Neural progenitor cell (in vitro differentiated cells): Measurements from ENCODE around the gene ADAMTS20. TPM values are rescaled to one million over a fixed set of nuclear protein-coding genes. Genes with fewer than 3 reads are reported as not detected.

Experiments used
- DNase-seq: peaks from one replicate; pipeline ENCODE4 v3.0.0-alpha.2; 2016; ENCODE audit warnings: low spot score
- H2AFZ ChIP-seq: fragments of 200-600 bp; sonication (generic); replicated peaks from 2 replicates; pipeline ENCODE4 v1.6.1; 2016; ENCODE audit warnings: antibody characterized with exemption
- H3F3A ChIP-seq: fragments of 200-600 bp; sonication (generic); 2 replicates; pipeline ENCODE4 v1.6.1; 2016; ENCODE audit warnings: antibody characterized with exemption, low read depth
- H3K27ac ChIP-seq: fragments of 200-600 bp; sonication (generic); 2 replicates; pipeline ENCODE4 v1.5.1; 2016; ENCODE audit warnings: mild to moderate bottlenecking
- H3K27me3 ChIP-seq: fragments of 200-600 bp; sonication (generic); 2 replicates; pipeline ENCODE4 v1.6.1; 2016; ENCODE audit warnings: mild to moderate bottlenecking, moderate library complexity
- H3K36me3 ChIP-seq: fragments of 200-600 bp; sonication (generic); 2 replicates; pipeline ENCODE4 v1.5.1; 2016
- H3K4me1 ChIP-seq: fragments of 200-600 bp; sonication (generic); 2 replicates; pipeline ENCODE4 v1.6.1; 2016; ENCODE audit warnings: mixed run types
- H3K4me2 ChIP-seq: fragments of 200-600 bp; sonication (generic); 2 replicates; pipeline ENCODE4 v1.6.1; 2016
- H3K4me3 ChIP-seq: fragments of 200-600 bp; sonication (generic); 2 replicates; pipeline ENCODE4 v1.5.1; 2016
- H3K79me2 ChIP-seq: fragments of 200-600 bp; sonication (generic); 2 replicates; pipeline ENCODE4 v1.6.1; 2016; ENCODE audit warnings: low read depth
- H3K9ac ChIP-seq: fragments of 200-600 bp; sonication (generic); 2 replicates; pipeline ENCODE4 v1.6.1; 2016
- H3K9me3 ChIP-seq: fragments of 200-600 bp; sonication (generic); 2 replicates; pipeline ENCODE4 v1.5.1; 2016; ENCODE audit warnings: low read depth
- H4K20me1 ChIP-seq: fragments of 200-600 bp; sonication (generic); 2 replicates; pipeline ENCODE4 v1.6.1; 2016; ENCODE audit warnings: low read depth
- H3K27ac Mint-ChIP-seq: 3 replicates; pipeline ENCODE4 v1.8.0; 2021; ENCODE audit warnings: mixed read lengths
- H3K27me3 Mint-ChIP-seq: 2 replicates; pipeline ENCODE4 v1.8.0; 2022; ENCODE audit warnings: low read depth, mild to moderate bottlenecking, inconsistent platforms, moderate library complexity, mixed read lengths; ENCODE audit not compliant: insufficient read depth
- H3K36me3 Mint-ChIP-seq: 3 replicates; pipeline ENCODE4 v1.8.0; 2021; ENCODE audit warnings: mixed read lengths
- H3K4me1 Mint-ChIP-seq: 3 replicates; pipeline ENCODE4 v1.8.0; 2021; ENCODE audit warnings: mixed read lengths
- H3K4me3 Mint-ChIP-seq: 3 replicates; pipeline ENCODE4 v1.8.0; 2021; ENCODE audit warnings: mild to moderate bottlenecking, moderate library complexity, mixed read lengths
- H3K9me3 Mint-ChIP-seq: 3 replicates; pipeline ENCODE4 v1.8.0; 2020; ENCODE audit warnings: mixed read lengths
- EZH2 ChIP-seq: fragments of 200-600 bp; sonication (generic); IDR thresholded peaks from 2 replicates; pipeline ENCODE4 v1.6.1; 2017; ENCODE audit warnings: antibody characterized with exemption, mild to moderate bottlenecking, moderate library complexity
- EZH2phosphoT487 ChIP-seq: fragments of 200-600 bp; sonication (generic); IDR thresholded peaks from 2 replicates; pipeline ENCODE4 v1.6.1; 2017; ENCODE audit warnings: antibody characterized with exemption
- total RNA-seq: library from RNA; depleted of rRNA; stranded (reverse); fragments of >200 nt; gene quantifications from 2 replicates; pipeline ENCODE4 v1.2.3, GENCODE V29; 2015; ENCODE audit warnings: low replicate concordance
- TF ChIP-seq, protein P1 (sequence below): fragments of 200-600 bp; sonication (generic); IDR thresholded peaks from 2 replicates; pipeline ENCODE4 v1.5.1; 2017; ENCODE audit warnings: antibody characterized with exemption, mild to moderate bottlenecking

The ADAMTS20 gene
- total RNA-seq, 1 donor from 2014 or later = 10.9 TPM

DNA sequence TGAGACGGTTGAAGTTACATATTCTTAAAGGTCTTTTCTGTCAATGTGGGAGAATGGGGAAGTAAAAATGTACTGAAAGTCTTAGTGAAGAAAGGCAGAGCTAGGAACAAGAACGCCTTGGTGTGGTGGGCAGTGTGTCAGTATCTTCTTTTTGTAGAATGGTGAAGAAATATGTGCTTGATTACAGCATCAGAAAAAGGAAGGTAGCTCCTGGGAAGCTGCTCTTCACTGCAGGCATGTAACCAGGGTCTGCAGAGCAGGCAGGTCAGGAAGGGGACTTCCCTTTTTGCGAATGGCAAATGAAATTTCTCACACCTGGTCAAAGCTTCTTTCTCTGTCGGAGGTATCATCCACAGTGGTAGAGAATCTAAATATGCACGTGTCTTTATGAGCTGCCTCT, 226.2 kb downstream of the ADAMTS20 start:
- Histone ChIP-seq H2AFZ (no peak overlapping the region), H3K27ac (no peak overlapping the region), H3K4me3 (no peak overlapping the region), H3K79me2 (no peaks in the 10 kb centered on the region), H3K27me3 (no peaks in the 10 kb centered on the region), H3F3A (no peaks in the 10 kb centered on the region), H3K4me1 (no peaks in the 10 kb centered on the region), H3K4me2 (no peak overlapping the region), H3K9me3 (no peaks in the 10 kb centered on the region), H3K9ac (no peak overlapping the region), H4K20me1 (no peaks in the 10 kb centered on the region), H3K36me3 (no peaks in the 10 kb centered on the region)
- no peaks in the 10 kb centered on the region for H3K4me1 Mint-ChIP-seq
- no peak for TF ChIP-seq EZH2phosphoT487
- TF ChIP-seq, protein P1, sequence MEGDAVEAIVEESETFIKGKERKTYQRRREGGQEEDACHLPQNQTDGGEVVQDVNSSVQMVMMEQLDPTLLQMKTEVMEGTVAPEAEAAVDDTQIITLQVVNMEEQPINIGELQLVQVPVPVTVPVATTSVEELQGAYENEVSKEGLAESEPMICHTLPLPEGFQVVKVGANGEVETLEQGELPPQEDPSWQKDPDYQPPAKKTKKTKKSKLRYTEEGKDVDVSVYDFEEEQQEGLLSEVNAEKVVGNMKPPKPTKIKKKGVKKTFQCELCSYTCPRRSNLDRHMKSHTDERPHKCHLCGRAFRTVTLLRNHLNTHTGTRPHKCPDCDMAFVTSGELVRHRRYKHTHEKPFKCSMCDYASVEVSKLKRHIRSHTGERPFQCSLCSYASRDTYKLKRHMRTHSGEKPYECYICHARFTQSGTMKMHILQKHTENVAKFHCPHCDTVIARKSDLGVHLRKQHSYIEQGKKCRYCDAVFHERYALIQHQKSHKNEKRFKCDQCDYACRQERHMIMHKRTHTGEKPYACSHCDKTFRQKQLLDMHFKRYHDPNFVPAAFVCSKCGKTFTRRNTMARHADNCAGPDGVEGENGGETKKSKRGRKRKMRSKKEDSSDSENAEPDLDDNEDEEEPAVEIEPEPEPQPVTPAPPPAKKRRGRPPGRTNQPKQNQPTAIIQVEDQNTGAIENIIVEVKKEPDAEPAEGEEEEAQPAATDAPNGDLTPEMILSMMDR = no peak
- TF ChIP-seq EZH2 = no peak
- no peak overlapping the region for H3K27ac Mint-ChIP-seq
- no peaks in the 10 kb centered on the region for H3K36me3 Mint-ChIP-seq
- DNase-seq = no peak
- no peak overlapping the region for H3K4me3 Mint-ChIP-seq
- no peaks in the 10 kb centered on the region for H3K27me3 Mint-ChIP-seq
- peaks cover 17% of the 10 kb centered on the region for H3K9me3 Mint-ChIP-seq

- H3K4me3 Mint-ChIP-seq = no peak overlapping the region
- H2AFZ ChIP-seq = no peak overlapping the region
These were observed 231.7 kb downstream of the ADAMTS20 start for GRCh38 chr12:43320281-43320680.

GRCh38 chr12:43318021-43318420, 234.0 kb downstream of the ADAMTS20 start:
- no peak overlapping the region for H2AFZ ChIP-seq
- H4K20me1 ChIP-seq = no peaks in the 10 kb centered on the region
- H3K36me3 ChIP-seq = no peaks in the 10 kb centered on the region
- no peak overlapping the region for H3K27ac Mint-ChIP-seq
- no peaks in the 10 kb centered on the region for H3K27me3 ChIP-seq
- no peaks in the 10 kb centered on the region for H3F3A ChIP-seq
- peaks cover 7% of the 10 kb centered on the region for H3K4me1 Mint-ChIP-seq
- no peaks in the 10 kb centered on the region for H3K27me3 Mint-ChIP-seq
- no peak overlapping the region for H3K4me3 ChIP-seq
- TF ChIP-seq, protein P1 = no peak
- TF ChIP-seq EZH2 = no peak
- no peak for TF ChIP-seq EZH2phosphoT487
- no peaks in the 10 kb centered on the region for H3K79me2 ChIP-seq
- H3K4me3 Mint-ChIP-seq = no peak overlapping the region
- H3K36me3 Mint-ChIP-seq = no peaks in the 10 kb centered on the region
- no peaks in the 10 kb centered on the region for H3K9me3 ChIP-seq
- DNase-seq = no peak
- H3K9ac ChIP-seq = no peak overlapping the region
- no peaks in the 10 kb centered on the region for H3K9me3 Mint-ChIP-seq
- H3K4me2 ChIP-seq = no peak overlapping the region
- no peak overlapping the region for H3K27ac ChIP-seq
- H3K4me1 ChIP-seq = peaks cover 3% of the 10 kb centered on the region

More at GRCh38 chr12:43320281-43320680, 231.7 kb downstream of the ADAMTS20 start:
- no peak overlapping the region for H3K9ac ChIP-seq
- H3K4me2 ChIP-seq = no peak overlapping the region
- no peaks in the 10 kb centered on the region for H3K9me3 ChIP-seq
- no peak overlapping the region for H3K4me3 ChIP-seq
- H3K79me2 ChIP-seq = no peaks in the 10 kb centered on the region
- H4K20me1 ChIP-seq = no peaks in the 10 kb centered on the region
- H3K27ac Mint-ChIP-seq = no peak overlapping the region
- no peak for DNase-seq
- H3K9me3 Mint-ChIP-seq = peaks cover 2% of the 10 kb centered on the region
- peaks cover 7% of the 10 kb centered on the region for H3K4me1 Mint-ChIP-seq
- no peaks in the 10 kb centered on the region for H3K4me1 ChIP-seq
- H3F3A ChIP-seq = no peaks in the 10 kb centered on the region
- no peaks in the 10 kb centered on the region for H3K36me3 Mint-ChIP-seq
- no peaks in the 10 kb centered on the region for H3K27me3 Mint-ChIP-seq
- no peak overlapping the region for H3K27ac ChIP-seq
- H3K36me3 ChIP-seq = no peaks in the 10 kb centered on the region
- TF ChIP-seq EZH2 (no peak), EZH2phosphoT487 (no peak)
- TF ChIP-seq, protein P1 = no peak
- no peaks in the 10 kb centered on the region for H3K27me3 ChIP-seq
